Tibial nerve (tissue), 4 donors: ENCODE results near the gene RARG. TPM values are rescaled to one million over a fixed set of nuclear protein-coding genes. Genes with fewer than 3 reads are reported as not detected.

Experiments used
- DNase-seq, 2 donors: peaks; one replicate each; pipeline ENCODE4 v3.0.0-alpha.2; 2019; ENCODE audit warnings: low spot score in 2 of 2
- H3K27ac ChIP-seq, 4 donors: fragments of 200-600 bp; sonication (generic) in 3 of 4; one replicate each; pipeline ENCODE4 v1.5.1; 2017 to 2019; ENCODE audit warnings: mild to moderate bottlenecking in 1 of 4
- H3K27me3 ChIP-seq, 2 donors: fragments of 200-600 bp; sonication (generic) in 1 of 2; one replicate each; pipeline versions ENCODE4 v1.5.1 to v1.6.0; 2017 to 2019
- H3K36me3 ChIP-seq, 3 donors: fragments of 200-600 bp; sonication (generic); one replicate each; pipeline ENCODE4 v1.5.1; 2018 to 2019
- H3K4me1 ChIP-seq, 4 donors: fragments of 200-600 bp; sonication (generic) in 3 of 4; one replicate each; pipeline ENCODE4 v1.5.1; 2017 to 2019
- H3K4me3 ChIP-seq, 4 donors: fragments of 200-600 bp; sonication (generic) in 3 of 4; one replicate each; pipeline ENCODE4 v1.5.1; 2017 to 2019; ENCODE audit warnings: mild to moderate bottlenecking in 1 of 4, moderate library complexity in 1 of 4
- H3K9me3 ChIP-seq, 4 donors: fragments of 200-600 bp; sonication (generic) in 3 of 4; one replicate each; pipeline ENCODE4 v1.5.1; 2017 to 2019
- CTCF ChIP-seq, 5 experiments: fragments of 200-600 bp in 3 of 5; fragments of 450-650 bp in 2 of 5; sonication (generic) in 3 of 5; IDR thresholded peaks; one replicate each; pipeline ENCODE4 v1.5.1; 2016 to 2019; ENCODE audit warnings: antibody characterized with exemption in 5 of 5, mild to moderate bottlenecking in 3 of 5, moderate library complexity in 2 of 5
- EP300 ChIP-seq, 2 donors: sonication (generic); formaldehyde crosslinking; IDR thresholded peaks; one replicate each; pipeline ENCODE4 v1.6.1; 2017; ENCODE audit warnings: antibody characterized with exemption in 2 of 2, mild to moderate bottlenecking in 1 of 2
- POLR2A ChIP-seq, 2 donors: fragments of 450-650 bp; IDR thresholded peaks; one replicate each; pipeline ENCODE4 v1.6.1; 2017; ENCODE audit warnings: antibody characterized with exemption in 2 of 2, mild to moderate bottlenecking in 2 of 2, moderate library complexity in 2 of 2
- WGBS, 2 donors: methylation state at CpG; one replicate each; pipeline ENCODE4 v1.1.5; 2018; 5-methylcytosine and 5-hydroxymethylcytosine counted together
- total RNA-seq, 4 donors: library from RNA; depleted of rRNA; stranded (reverse); fragments of >200 nt; gene quantifications; one replicate each; pipeline ENCODE4 v1.1.0, GENCODE V29; 2016

RARG gene
- total RNA-seq, 4 donors from 2014 or later = 28.0 to 32.3 (median 31.4) TPM

GRCh38 chr12:53227836-53228235 is 4.2 kb downstream of the RARG start:
- 75 to 85% methylated on average over 1 of the region's 1 CpG for WGBS, 2 donors
- Histone ChIP-seq H3K27me3 (no peaks in the 10 kb centered on the region), H3K27ac (peak overlapping the region in 1 of 4 donors; percentile 24), H3K4me3 (no peak overlapping the region), H3K4me1 (peaks cover 5 to 82% (median 47%) of the 10 kb centered on the region in 4 donors), H3K36me3 (peaks cover 0 to 22% (median 0%) of the 10 kb centered on the region in 3 donors), H3K9me3 (no peaks in the 10 kb centered on the region)
- TF ChIP-seq POLR2A (IDR thresholded peaks at IDR 0.05) = no peak
- TF ChIP-seq CTCF (IDR thresholded peaks at IDR 0.05) = no peak
- no peak for TF ChIP-seq EP300 (IDR thresholded peaks at IDR 0.05)
- DNase-seq = no peak

- Histone ChIP-seq H3K36me3 (peaks cover 0 to 22% (median 0%) of the 10 kb centered on the region in 3 donors), H3K27ac (no peak overlapping the region), H3K4me1 (peaks cover 5 to 82% (median 47%) of the 10 kb centered on the region in 4 donors), H3K27me3 (no peaks in the 10 kb centered on the region), H3K9me3 (no peaks in the 10 kb centered on the region), H3K4me3 (no peak overlapping the region)
- TF ChIP-seq POLR2A (IDR thresholded peaks at IDR 0.05) = no peak
- no peak for TF ChIP-seq EP300 (IDR thresholded peaks at IDR 0.05)
- no peak for TF ChIP-seq CTCF (IDR thresholded peaks at IDR 0.05)
- WGBS, 2 donors = 91 to 96% methylated on average over 10 to 11 of the region's 11 CpGs
- no peak for DNase-seq
Observed at GRCh38 chr12:53227341-53227740, 4.7 kb downstream of the RARG start.

GRCh38 chr12:53226815-53227214 is 5.2 kb downstream of the RARG start:
- TF ChIP-seq CTCF (IDR thresholded peaks at IDR 0.05) (no peak), EP300 (IDR thresholded peaks at IDR 0.05) (no peak), POLR2A (IDR thresholded peaks at IDR 0.05) (no peak)
- no peak overlapping the region for H3K27ac ChIP-seq
- H3K27me3 ChIP-seq = no peaks in the 10 kb centered on the region
- H3K9me3 ChIP-seq = no peaks in the 10 kb centered on the region
- H3K4me3 ChIP-seq = no peak overlapping the region
- H3K36me3 ChIP-seq = peaks cover 0 to 22% (median 0%) of the 10 kb centered on the region in 3 donors
- H3K4me1 ChIP-seq = peaks cover 5 to 84% (median 49%) of the 10 kb centered on the region in 4 donors
- WGBS, 2 donors = 82 to 95% methylated on average over 4 of the region's 4 CpGs
- DNase-seq = no peak

- Histone ChIP-seq H3K27ac (peak overlapping the region in 3 of 4 donors; percentile 93 to 100 (median 98)), H3K4me3 (no peak overlapping the region), H3K27me3 (no peaks in the 10 kb centered on the region), H3K4me1 (peaks cover 5 to 74% (median 49%) of the 10 kb centered on the region in 4 donors), H3K36me3 (peaks cover 0 to 22% (median 0%) of the 10 kb centered on the region in 3 donors), H3K9me3 (no peaks in the 10 kb centered on the region)
- 82 to 86% methylated on average over 10 of the region's 10 CpGs for WGBS, 2 donors
- no peak for DNase-seq
- TF ChIP-seq POLR2A (IDR thresholded peaks at IDR 0.05) = no peak
- no peak for TF ChIP-seq CTCF (IDR thresholded peaks at IDR 0.05)
- no peak for TF ChIP-seq EP300 (IDR thresholded peaks at IDR 0.05)
Observed at GRCh38 chr12:53225635-53226424, 6.2 kb downstream of the RARG start.

- no peak for DNase-seq
- WGBS, 2 donors = 48 to 50% methylated on average over 10 of the region's 10 CpGs
- H3K27me3 ChIP-seq = no peaks in the 10 kb centered on the region
- H3K36me3 ChIP-seq = peaks cover 0 to 22% (median 0%) of the 10 kb centered on the region in 3 donors
- H3K27ac ChIP-seq = peak overlapping the region; percentile 92 to 100 (median 96)
- no peaks in the 10 kb centered on the region for H3K9me3 ChIP-seq
- no peak for TF ChIP-seq CTCF (IDR thresholded peaks at IDR 0.05)
- TF ChIP-seq EP300 (IDR thresholded peaks at IDR 0.05) = no peak
- TF ChIP-seq POLR2A (IDR thresholded peaks at IDR 0.05) = no peak
- peaks cover 5 to 66% (median 43%) of the 10 kb centered on the region in 4 donors for H3K4me1 ChIP-seq
- H3K4me3 ChIP-seq = no peak overlapping the region
Observed at GRCh38 chr12:53224897-53225634, 6.9 kb downstream of the RARG start.
